NCI-H1930 (cell line): ENCODE results near the gene ELOA2.
"Not testable (repeated sequence)": the region's sequence is repeated elsewhere in the genome, so short reads cannot be mapped to it uniquely, and the experiment has no call there.

Source experiments
- DNase-seq, 2 experiments: peaks; one replicate each; lab custom pipeline; 2025; lab: John Stamatoyannopoulos, UW

Gene ELOA2, protein sequence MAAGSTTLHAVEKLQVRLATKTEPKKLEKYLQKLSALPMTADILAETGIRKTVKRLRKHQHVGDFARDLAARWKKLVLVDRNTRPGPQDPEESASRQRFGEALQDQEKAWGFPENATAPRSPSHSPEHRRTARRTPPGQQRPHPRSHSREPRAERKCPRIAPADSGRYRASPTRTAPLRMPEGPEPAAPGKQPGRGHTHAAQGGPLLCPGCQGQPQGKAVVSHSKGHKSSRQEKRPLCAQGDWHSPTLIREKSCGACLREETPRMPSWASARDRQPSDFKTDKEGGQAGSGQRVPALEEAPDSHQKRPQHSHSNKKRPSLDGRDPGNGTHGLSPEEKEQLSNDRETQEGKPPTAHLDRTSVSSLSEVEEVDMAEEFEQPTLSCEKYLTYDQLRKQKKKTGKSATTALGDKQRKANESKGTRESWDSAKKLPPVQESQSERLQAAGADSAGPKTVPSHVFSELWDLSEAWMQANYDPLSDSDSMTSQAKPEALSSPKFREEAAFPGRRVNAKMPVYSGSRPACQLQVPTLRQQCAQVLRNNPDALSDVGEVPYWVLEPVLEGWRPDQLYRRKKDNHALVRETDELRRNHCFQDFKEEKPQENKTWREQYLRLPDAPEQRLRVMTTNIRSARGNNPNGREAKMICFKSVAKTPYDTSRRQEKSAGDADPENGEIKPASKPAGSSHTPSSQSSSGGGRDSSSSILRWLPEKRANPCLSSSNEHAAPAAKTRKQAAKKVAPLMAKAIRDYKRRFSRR

DNA sequence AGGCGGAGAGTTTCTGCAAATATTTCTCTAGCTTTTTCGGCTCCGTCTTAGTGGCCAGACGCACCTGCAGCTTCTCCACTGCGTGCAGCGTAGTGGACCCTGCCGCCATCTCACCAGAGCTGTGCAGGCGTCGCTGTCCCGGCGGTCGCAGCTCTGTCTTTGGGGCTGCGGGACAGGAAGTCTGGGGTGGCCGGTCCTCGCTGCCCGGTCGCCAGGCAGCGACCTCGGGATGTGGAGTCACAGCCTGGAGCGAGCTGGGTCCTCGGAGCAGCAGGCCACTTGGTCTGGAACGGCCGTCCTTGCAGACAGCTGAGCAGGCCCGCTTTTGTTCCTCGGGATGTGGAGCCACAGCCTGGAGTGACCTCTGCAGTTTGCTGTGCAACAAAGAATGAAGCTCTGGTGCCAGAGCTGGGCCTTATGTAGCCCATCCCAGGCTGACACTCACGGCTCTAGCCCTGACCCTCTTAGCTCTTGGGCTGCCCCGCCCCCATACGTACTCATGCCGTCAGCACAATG, at the start of gene ELOA2:
ELOA2 (minus strand) TSS at position 466 of the 516 bp plus-strand sequence; CDS start at position 109, 357 bp downstream.
- DNase-seq: no peak

DNA sequence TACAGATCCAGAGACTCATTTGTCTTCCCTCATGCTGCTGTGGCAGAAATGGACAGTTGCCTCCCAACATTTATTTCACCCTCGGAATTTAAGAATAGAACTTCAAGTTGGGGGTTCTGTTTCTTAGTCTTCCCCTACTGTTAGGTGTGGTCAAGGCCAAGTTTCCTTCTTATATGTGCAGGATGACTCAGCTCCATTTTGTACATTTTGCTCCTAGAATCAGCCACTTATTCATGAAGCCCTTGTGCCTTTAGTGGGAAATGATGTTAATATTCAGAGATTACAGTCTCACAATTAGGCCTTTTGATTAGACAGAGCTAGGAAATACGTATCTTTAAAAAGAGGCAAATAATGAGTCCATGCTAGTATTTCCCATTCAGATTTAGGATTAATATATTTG, 46.2 kb upstream of the ELOA2 start:
- no peak for DNase-seq

DNA sequence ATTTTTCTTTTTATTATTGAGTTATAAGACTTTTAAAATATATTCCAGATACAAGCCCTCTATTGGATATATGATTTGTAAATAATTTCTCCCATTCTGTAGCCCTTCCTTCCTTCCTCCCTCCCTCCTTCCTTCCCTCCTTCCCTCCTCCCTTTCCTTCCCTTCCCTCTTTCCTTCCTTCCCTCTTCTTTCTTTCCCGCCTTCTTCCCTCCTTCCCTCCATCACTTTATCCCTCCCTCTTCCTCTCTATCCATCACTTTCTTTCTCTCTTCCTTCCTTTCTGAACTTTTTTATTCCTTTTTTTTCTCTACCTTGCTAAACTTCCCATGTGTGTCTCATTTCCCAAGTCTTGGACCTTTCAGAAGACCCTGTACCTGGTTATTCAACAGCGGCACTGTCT, 45.5 kb upstream of the ELOA2 start:
- DNase-seq: no peak

DNA sequence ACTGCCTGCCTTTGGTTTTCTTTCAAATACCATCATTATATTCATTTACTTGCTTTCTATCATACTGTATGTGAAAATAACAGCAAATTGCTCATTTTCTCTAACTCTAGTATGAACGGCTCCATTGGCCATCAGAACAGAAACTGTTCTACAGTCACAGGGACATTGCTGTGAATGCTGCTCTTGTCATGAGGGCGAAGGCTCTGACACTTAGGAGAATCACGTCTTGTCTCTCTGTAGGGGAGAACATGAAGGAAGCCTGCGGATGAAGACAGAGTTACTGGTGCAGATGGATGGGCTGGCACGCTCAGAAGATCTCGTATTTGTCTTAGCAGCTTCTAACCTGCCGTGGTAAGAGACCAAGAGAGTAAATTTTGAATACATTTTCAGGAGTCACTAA, 41.7 kb upstream of the ELOA2 start:
- DNase-seq: no peak

DNA sequence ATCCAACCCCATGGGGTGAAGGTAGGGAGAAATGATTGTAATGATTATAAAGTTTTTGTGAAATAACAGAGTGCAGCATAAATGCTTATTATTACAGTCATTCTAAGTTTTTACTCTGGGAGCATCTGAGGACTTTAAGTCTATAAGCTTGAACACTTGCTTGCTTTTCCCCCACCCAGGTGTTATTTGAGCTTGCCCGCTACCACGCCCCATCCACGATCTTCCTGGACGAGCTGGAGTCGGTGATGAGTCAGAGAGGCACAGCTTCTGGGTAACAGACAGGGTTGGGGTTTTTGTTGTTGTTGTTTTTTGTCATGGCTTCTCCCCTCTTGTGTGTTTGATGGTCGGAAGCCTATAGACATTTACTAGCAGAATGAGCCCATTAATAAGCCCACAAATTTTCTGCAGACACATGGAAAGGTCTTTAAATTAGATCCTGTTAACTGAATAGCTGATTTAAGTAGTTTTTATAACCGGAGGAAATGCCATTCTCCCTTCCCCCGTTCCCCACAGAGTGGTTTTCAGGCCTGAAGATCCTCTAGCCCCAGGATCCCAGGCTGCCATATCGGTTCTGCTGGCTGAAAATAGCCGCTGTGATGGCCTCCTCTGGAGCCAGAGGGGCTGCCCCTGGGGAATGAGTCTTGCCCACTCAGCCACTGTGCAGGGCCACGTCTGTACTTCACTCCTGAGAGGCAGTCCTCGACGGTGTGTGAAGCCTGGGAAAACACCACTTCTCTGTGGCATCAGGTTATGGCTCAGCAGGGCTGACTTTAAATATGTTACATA, 39.9 kb upstream of the ELOA2 start:
- no peak for DNase-seq

DNA sequence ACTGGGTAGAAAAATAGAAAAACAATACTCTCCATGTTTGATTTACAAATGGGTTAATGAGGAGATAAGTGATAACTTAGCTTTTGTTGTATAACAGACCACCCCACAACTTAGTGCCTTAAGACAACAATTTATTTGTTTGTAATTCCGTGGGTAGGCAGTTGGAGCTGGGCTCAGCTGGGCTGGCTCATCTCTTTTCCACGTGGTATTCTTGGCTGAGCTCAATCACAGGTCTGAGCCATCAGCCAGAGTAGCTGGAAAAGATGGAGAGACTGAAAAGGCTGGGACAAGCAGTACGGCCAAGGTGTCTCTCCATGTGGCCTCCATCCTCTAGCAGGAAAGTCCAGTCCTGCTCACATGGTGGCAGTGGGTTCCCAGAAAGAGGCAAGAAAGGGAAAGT, 32.2 kb upstream of the ELOA2 start:
- DNase-seq: no peak

DNA sequence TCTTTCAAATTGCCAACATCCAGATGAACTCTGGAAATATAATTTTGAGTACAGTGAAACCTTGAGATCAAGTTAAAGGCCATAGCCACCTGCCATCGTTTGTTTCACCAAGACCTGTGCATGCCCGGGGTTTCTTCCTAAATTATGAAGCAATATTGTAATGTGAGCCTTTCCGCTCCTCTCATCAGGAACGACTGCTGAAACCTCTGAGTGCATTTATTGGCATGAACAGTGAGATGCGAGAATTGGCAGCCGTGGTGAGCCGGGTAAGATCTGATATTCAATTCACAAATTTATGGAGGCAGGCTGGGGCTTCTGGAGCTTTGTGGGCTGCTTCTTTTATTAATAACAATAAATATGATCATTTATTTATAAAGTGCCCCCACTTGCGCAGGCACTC, 27.7 kb upstream of the ELOA2 start:
- DNase-seq: no peak

DNA sequence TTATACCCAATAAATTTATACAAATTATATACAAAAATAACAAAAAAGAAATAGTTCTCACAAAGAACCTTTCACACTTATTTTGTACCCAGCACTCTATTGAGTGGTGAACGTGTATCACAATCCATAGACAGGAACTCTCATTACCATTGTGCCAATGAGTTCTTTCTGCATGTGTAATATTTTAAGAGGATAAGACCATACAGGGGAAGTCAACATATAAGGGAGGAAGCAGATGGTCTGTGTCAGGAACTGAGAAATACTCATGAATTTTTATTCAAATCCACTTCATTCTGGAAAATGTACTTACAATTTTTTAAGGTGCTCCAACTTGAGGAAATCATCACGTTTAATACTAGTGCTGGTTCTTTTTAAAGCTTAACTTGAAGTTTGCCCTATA, 27.1 kb upstream of the ELOA2 start:
- DNase-seq: no peak

DNA sequence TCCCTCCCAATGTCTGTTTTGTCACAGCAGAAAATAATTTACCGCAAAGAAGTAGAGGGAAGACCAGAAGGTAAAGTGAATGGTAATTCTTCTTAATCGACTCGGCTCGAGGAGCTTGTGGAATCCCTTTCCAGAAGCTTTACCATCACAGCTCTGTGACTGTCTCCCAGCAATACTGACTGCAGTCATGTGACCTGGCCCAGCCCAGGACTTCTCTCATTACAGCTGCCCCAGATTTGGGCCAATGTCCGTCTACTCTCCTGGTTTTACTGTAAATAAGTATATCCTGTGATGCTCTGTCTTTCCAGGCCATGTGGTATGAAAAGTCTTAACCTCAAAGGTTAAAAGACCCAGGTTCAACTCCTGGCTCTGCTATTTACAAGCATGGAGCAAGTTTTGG, 18.9 kb upstream of the ELOA2 start:
- no peak for DNase-seq

DNA sequence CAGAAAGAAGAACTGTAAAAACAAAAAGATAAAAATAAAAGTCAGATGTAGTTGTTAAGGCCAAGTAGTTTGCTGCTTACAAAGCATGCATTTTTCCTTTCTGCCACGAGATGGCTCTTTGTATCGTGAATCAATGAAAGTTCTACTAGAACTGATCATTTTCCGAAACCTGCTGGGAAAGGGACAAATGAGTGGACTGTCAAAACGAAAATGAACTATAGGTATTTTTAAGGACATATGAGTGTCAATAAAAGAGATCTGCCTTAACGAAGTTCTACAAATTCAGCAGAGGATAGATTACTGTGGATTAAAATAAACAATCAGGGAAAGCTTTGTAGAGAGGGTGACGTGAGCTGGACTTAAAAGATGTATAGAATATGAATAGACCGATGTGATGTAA, 15.0 kb upstream of the ELOA2 start:
- DNase-seq: peak; percentile 27 to 31

DNA sequence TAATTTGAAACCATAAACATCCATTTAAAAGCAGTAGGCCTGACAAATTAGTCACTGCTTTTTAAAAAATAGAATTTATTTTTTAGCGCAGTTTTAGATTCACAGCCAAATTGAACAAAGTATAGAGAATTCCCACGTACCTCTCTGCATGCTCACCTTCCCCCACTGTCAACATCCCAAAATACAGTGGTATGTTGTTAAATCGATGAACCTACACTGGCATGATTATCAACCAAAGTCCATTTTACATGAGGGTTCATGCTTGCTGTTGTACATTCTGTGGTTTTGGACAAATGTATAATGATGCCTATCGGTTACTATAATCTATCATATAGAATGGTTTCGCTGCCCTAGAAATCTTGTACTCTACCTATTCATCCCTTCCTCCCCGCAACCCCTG, 5.6 kb upstream of the ELOA2 start:
- no peak for DNase-seq

DNA sequence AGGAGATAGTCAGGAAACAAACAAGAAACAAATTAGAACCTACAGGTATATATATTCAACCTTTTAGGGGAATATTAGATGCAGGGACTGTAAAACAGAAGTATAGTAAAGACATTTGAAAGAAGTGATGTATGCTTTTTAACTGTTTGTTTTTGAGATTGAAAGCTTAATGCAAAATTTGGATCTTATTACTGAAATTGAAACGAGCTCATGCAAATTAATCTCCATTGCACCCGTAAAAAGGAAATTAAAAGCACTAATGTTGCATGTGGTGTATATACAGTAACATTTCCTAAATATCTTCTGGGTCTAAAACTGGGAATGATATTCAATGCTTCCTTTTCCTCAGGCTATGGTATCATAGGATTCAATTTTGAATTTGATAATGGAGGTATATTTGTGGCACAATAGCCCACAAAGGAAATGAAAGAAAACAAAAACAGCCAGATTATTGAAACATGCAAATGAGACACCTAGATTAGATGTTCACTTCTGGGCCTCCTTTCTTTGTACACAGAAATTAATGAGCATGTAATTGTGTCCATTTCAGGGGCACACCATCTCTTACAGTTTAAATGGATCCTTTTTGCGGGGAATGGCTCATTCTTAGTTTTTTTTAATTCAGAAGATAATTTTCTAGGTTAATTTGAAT, 1.6 kb upstream of the ELOA2 start:
- DNase-seq: no peak

DNA sequence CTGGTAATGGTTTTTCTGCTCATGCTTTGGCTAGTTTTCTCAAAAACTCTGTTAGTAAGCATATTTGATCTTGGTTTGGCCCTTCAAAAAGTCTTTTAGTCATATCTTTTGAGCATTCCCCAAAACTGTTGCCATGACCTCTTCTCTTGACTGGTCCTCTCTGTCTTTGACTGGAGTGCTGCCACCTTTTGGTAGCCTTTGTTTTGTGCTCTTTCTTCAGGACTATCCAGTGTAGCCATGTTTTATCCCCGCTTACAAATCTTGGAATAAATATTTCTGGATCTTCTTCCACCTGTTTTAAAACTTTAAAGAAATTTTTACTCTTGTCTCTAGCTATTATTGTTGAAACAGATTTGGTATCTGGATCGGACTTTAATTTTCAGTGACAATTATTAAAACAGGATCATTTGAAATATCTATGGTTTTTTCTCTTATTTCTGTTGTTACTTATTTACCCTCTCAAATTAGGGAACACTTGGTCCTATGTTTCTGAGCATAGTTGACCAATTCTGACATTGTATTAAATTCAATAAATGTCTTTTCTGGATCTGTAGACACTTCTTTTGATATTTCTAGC, 965 bp upstream of the ELOA2 start:
- DNase-seq: peak in 1 of 2 experiments; percentile 21

DNA sequence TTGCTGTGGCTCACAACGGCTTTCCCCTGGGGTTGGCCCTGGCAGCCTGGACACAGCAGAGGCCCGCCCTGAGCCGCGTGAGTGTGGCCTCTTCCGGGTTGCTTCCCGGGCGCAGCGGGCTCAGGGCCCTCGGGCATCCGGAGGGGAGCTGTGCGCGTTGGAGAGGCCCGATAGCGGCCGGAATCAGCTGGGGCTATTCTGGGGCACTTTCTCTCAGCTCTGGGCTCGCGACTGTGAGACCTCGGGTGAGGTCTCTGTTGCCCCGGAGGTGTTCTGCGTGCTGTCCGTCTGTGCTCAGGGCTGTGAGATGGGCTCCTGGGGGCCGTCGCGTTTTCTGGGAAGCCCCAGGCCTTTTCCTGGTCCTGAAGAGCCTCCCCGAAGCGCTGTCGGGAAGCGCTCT, 830 bp downstream of the ELOA2 start:
- not testable (repeated sequence) for DNase-seq

DNA sequence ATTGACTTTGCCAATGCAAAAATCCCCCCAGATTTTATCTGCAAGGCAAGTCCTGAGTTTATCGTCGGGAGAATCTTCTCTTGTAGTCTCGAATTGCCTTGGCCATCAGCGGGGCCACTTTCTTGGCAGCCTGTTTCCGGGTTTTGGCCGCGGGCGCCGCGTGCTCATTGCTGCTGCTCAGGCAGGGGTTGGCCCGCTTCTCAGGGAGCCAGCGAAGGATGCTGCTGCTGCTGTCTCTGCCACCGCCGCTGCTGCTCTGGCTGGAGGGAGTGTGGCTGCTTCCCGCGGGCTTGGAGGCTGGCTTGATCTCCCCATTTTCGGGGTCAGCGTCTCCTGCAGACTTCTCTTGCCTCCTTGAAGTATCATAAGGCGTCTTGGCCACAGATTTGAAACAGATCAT, 2.5 kb downstream of the ELOA2 start:
- no peak for DNase-seq

DNA sequence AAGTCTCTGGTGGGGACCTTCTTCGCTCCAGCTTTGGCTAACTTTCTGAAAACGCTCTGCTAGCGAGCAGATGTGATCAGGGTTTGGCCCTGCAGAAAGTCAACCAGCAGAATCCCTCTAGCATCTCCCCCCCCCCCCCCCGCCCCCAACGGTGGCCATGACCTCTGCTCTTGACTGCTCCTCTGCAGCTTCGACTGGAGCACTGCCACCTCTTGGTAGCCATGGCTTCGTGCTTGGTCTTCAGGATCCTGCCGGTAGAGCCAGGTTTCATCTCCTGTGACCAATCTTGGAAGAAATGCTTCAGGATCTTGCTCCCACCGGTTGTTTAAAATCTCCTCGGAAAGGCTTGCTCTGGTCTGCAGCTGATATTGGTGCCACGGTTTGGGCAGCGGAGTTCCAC, 4.5 kb downstream of the ELOA2 start:
- DNase-seq: not testable (repeated sequence)

DNA sequence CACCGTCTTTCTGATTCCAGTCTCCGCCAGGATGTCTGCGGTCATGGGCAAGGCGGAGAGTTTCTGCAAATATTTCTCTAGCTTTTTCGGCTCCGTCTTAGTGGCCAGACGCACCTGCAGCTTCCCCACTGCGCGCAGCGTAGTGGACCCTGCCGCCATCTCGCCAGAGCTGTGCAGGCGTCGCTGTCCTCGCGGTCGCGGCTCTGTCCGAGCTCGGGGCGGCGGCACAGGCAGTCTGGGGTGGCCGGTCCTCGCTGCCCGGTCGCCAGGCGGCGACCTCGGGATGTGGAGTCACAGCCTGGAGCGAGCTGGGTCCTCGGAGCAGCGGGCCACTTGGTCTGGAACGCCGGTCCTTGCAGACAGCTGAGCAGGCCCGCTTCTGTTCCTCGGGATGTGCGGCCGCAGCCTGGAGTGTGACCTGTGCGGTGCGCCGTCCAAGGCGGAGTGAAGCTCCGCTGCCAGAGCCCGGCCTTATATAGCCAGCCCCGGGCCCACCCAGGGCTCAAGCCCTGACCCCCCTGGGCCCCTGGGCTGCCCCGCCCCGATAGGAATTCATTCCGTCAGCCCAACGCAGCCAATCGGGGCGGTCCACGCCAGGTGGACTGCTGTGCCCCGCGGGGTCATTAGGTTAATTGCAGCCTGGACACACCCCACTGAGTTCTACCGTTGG, 5.6 kb downstream of the ELOA2 start:
- not testable (repeated sequence) for DNase-seq

DNA sequence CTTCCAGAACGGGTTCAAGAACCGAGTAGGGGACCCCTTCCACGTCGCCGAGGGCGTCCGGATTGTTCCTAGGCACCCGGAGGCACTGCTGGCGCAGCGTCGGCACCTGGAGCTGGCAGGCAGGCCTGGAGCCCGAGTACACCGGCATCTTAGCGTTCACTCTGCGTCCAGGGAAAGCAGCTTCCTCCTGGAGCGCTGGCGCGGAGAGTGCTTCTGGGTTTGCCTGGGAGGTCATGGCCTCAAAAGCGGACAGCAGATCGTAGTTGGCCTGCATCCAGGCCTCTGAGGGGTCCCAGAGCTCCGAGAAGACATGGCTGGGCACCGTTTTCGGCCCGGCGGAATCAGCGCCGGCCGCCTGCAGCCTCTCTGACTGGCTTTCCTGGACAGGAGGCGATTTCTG, 6.7 kb downstream of the ELOA2 start:
- not testable (repeated sequence) for DNase-seq

DNA sequence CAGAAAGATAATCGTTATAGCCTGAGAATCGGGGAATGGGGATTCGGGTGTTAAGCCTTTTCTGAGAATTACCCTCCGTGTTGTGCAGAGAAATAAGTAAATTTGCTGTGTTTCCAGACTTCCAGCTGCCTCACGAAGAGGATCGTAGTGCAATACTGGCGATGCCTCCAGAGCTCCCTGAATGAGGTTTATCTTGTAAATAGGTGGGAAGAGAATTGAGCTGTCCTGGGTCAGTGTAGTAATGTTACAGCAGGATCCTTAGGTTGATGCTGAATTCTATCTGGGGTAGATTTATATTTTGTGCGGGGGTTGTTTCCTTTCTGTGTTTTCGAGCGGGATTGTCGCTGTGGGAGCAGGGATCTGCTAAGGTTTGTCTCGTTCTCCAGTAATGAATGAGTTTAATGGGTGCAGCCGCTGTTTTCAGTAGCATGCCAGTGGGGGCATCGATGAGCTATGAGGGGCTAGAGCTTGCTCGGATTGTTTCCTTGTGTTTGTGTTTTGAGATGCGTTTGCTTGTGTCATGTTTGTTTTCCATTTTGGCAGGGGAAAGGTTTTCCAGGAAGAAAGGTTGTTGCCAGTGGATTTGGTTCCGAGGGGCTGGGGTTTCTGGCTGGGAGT, 9.8 kb downstream of the ELOA2 start:
- DNase-seq: not testable (repeated sequence)

DNA sequence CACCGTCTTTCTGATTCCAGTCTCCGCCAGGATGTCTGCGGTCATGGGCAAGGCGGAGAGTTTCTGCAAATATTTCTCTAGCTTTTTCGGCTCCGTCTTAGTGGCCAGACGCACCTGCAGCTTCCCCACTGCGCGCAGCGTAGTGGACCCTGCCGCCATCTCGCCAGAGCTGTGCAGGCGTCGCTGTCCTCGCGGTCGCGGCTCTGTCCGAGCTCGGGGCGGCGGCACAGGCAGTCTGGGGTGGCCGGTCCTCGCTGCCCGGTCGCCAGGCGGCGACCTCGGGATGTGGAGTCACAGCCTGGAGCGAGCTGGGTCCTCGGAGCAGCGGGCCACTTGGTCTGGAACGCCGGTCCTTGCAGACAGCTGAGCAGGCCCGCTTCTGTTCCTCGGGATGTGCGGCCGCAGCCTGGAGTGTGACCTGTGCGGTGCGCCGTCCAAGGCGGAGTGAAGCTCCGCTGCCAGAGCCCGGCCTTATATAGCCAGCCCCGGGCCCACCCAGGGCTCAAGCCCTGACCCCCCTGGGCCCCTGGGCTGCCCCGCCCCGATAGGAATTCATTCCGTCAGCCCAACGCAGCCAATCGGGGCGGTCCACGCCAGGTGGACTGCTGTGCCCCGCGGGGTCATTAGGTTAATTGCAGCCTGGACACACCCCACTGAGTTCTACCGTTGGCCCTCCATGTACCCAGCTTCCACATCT, 11.5 kb downstream of the ELOA2 start:
- not testable (repeated sequence) for DNase-seq
